HFF-Myc (cell line): Measurements from ENCODE around the gene STK24.

Source experiments
- DNase-seq: peaks from one replicate; pipeline ENCODE4 v3.0.0-alpha.2; 2011; ENCODE audit warnings: low read depth; ENCODE audit errors: extremely low read depth
- H3K4me3 ChIP-seq: replicated peaks from 2 replicates; pipeline ENCODE4 v1.5.1; 2011; ENCODE audit warnings: low read depth, mild to moderate bottlenecking, control low read depth, low read length
- TF ChIP-seq, protein P1 (sequence below): IDR thresholded peaks from 2 replicates; pipeline ENCODE4 v1.5.1; 2012; ENCODE audit warnings: mild to moderate bottlenecking, low read depth, low read length, control low read depth; ENCODE audit errors: missing control alignments

STK24 gene

DNA sequence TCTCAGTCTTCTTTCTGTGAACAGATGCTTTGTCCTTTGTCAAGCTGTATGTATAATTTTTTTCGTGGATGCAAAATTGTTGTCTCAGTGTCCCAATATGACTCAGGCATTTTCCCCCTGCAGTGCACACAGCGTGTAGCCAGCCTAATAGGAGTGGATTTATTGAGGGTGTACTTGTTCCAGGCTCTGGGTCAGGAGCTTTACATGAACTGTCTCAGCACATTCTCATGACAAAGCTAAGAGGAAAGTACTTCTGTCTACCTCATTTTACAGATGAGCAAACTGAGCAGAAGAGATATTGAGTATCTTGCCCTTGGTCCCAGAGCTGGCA lies 50.8 kb downstream of the STK24 start:
- TF ChIP-seq, protein P1, sequence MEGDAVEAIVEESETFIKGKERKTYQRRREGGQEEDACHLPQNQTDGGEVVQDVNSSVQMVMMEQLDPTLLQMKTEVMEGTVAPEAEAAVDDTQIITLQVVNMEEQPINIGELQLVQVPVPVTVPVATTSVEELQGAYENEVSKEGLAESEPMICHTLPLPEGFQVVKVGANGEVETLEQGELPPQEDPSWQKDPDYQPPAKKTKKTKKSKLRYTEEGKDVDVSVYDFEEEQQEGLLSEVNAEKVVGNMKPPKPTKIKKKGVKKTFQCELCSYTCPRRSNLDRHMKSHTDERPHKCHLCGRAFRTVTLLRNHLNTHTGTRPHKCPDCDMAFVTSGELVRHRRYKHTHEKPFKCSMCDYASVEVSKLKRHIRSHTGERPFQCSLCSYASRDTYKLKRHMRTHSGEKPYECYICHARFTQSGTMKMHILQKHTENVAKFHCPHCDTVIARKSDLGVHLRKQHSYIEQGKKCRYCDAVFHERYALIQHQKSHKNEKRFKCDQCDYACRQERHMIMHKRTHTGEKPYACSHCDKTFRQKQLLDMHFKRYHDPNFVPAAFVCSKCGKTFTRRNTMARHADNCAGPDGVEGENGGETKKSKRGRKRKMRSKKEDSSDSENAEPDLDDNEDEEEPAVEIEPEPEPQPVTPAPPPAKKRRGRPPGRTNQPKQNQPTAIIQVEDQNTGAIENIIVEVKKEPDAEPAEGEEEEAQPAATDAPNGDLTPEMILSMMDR = no peak
- DNase-seq = no peak

DNA sequence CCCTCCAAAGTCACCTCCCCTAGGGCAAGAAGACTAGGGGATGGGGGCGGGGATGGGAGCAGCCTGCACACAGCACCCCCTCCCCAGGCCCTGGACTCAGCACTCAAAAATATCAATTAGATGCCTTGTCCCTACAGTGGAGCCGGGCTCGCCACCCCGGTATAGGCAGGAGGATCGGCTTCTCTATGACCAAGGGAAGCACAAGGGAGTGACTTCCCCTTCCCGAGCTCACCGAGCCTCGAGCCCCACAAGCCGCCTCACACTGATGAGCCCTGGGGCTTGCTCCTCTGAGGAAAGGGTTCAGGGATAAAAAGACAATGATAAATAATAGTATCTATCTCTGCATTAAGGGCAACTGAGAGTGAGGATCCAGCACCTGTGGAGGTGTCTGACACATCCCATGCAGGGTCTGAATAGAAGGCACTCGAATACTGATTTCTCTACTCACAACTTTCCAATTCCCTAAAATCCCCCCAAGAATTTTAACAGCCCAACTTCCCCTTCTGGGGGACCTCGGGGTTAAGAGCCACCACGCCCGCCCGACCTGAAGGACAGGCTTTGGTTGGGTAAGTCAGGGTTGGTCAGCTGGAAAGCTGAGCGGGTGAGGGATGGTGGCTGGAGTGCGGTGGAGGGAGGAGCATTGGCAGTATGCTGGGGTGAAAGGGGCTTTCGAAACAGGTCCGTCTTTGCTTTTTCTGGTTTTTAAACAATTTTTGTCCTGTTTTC lies 51.3 kb downstream of the STK24 start:
- no peak overlapping the region for H3K4me3 ChIP-seq
- TF ChIP-seq, protein P1 = no peak
- DNase-seq = no peak

More for the DNA sequence above, 50.8 kb downstream of the STK24 start:
- no peak overlapping the region for H3K4me3 ChIP-seq

DNA sequence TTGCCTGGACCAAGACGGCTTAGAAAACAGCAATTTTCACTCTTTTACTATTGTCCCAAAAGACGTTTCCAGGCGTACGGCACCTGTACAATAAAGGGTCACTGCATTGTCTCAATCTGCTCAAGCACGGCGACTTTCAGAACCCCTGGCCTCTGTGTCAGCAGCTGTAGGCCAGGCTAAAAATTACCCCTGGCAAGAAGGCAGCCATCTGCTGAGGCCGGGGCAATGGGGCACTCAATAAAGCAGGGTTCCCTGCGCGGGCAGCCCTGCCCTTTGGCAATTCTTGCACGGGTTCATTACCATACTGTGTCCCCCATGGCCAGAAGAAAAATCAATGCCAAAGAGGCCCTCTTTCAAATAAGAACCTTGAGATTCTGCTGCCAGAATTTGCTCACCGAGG lies 52.1 kb downstream of the STK24 start:
- H3K4me3 ChIP-seq = no peak overlapping the region
- TF ChIP-seq, protein P1 = no peak
- DNase-seq = no peak

- DNase-seq = no peak
- TF ChIP-seq, protein P1 = no peak
Measured at GRCh38 chr13:98524391-98524790, 52.5 kb downstream of the STK24 start.

DNA sequence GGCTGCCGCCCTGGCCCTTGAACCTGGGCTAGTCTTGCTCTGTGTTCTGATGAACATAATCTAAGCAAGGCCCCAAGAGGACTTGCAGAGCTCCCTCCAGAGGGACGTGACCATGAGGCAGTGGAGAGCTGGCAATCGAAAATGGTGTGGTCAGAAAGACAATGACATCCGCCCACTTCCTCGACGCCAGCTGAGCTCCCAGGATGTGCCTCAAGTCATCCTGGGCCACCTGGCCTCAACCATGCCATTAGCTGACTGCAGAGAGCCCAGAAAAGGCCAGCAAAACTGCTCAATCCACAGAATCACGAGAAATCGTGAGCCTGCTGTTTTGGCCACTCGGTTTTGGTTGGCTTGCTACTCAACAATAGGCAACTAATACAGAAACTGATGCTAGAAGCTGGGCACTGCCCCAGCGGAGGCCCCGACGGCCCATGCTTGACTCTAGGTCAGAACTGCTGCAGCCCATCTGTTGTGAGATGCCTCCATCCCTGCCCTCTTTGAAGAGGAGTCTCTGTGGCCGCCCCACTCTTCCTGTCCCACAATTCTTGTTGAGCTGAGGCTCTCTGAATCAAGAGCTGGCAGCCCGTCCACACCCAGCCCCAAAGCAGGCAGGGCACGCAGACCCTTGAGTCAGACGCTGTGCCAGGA lies 53.3 kb downstream of the STK24 start:
- no peak overlapping the region for H3K4me3 ChIP-seq
- no peak for DNase-seq
- TF ChIP-seq, protein P1 = no peak

More at GRCh38 chr13:98524391-98524790, 52.5 kb downstream of the STK24 start:
- no peak overlapping the region for H3K4me3 ChIP-seq

DNA sequence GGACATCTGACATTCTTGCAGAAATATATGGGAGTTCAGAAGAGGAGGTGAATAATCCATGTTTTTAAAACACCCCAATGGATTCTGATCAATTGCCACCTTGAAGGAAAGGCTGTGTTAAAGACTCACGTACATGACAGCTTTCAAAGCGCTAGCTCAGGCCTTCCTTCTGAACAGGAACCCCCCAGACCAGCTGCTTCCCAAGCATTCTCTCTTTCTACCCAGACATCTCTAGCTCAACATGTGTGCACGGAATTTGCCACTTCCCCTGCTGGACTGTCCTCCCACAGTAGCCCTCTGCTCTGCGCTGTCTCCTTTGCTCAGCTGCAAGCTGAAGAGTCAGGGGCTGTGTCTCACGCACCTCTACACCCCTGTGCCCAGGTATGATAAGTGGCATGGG lies 54.5 kb downstream of the STK24 start:
- H3K4me3 ChIP-seq = no peak overlapping the region
- TF ChIP-seq, protein P1 = no peak
- no peak for DNase-seq
